ENCODE data around the gene ATL2.

Gene ATL2

DNA sequence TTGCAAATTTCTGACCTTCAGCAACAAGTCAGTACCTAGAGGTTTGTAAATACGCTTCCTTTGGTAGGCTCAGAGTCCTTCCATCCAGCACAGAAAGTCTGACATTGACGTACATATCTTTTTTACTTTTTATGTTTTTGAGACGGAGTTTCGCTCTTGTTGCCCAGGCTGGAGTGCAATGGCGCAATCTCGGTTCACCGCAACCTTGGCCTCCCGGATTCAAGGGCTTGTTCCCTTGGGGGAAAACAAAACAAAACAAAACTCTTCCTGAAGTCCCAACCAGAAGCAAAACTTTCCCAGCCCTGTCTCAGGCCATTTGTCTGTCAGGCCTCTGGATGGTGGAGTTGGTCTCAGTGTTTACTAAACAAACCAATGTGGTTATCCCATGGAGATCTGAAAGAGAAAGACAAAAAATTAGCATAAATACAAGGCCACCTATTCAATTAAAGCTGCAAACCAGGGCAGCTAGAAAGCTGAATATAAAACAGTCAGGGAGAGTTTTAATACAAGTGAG, 29.6 kb upstream of the ATL2 start:
- H3K4me3 ChIP-seq (ENCODE audit: low read depth, low read length), result no peak overlapping the region
- TF ChIP-seq, protein P1, sequence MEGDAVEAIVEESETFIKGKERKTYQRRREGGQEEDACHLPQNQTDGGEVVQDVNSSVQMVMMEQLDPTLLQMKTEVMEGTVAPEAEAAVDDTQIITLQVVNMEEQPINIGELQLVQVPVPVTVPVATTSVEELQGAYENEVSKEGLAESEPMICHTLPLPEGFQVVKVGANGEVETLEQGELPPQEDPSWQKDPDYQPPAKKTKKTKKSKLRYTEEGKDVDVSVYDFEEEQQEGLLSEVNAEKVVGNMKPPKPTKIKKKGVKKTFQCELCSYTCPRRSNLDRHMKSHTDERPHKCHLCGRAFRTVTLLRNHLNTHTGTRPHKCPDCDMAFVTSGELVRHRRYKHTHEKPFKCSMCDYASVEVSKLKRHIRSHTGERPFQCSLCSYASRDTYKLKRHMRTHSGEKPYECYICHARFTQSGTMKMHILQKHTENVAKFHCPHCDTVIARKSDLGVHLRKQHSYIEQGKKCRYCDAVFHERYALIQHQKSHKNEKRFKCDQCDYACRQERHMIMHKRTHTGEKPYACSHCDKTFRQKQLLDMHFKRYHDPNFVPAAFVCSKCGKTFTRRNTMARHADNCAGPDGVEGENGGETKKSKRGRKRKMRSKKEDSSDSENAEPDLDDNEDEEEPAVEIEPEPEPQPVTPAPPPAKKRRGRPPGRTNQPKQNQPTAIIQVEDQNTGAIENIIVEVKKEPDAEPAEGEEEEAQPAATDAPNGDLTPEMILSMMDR (IDR thresholded peaks at IDR 0.05; ENCODE audit: control insufficient read depth, extremely low read depth, insufficient read depth), result no peak
- DNase-seq (ENCODE audit: low read depth), result no peak

DNA sequence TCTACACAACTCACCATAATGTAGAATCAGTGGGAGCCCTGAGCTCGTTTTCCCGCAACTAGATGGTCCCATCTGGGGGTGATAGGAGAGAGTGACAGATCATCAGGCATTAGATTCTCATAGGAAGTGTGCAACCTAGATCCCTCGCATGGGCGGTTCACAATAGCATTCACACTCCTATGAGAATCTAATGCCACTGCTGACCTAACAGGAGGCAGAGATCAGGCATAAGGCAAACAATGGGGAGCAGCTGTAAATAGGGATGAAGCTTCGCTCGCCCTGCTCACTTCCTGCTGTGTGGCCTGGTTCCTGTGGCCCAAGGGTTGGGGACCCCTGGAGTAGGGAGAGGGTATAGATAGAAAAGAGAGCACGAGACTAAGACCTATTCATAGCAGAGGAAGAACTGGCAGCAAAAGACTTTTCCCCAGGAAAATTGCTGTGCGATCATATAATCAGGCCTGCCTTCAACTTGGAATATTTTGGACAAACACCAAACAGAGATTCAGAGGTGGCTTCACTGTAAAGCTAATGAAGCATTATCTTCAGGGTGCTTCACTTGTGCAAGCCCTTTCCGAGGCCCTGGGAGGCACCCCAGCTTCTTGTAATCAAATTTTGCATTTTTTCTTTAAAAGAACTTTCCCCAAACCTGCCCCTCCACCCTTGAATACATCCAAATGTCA, 29.0 kb upstream of the ATL2 start:
- TF ChIP-seq, protein P1 (IDR thresholded peaks at IDR 0.05; ENCODE audit: control insufficient read depth, extremely low read depth, insufficient read depth), result no peak
- no peak overlapping the region for H3K4me3 ChIP-seq (ENCODE audit: low read depth, low read length)
- no peak for DNase-seq (ENCODE audit: low read depth)

DNA sequence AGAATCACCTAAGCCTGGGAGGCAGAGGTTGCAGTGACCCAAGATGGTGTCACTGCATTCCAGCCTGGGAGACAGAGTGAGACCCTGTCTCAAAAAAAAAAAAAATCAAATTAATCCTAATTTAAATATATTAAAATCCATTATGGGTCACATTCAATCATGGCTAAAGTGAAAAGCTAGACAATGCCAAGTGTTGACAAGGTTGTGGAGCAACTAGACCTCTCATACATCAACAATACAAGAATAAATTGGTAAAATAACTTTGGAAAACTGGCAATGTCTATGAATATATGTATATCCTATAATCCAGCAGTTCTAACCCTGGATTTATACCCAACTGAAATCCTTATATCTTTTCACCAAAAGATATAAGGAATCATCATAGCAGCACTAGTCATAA, 23.4 kb upstream of the ATL2 start:
- DNase-seq (ENCODE audit: low read depth), result no peak
- TF ChIP-seq, protein P1 (IDR thresholded peaks at IDR 0.05; ENCODE audit: control insufficient read depth, extremely low read depth, insufficient read depth), result no peak
- no peak overlapping the region for H3K4me3 ChIP-seq (ENCODE audit: low read depth, low read length)

DNA sequence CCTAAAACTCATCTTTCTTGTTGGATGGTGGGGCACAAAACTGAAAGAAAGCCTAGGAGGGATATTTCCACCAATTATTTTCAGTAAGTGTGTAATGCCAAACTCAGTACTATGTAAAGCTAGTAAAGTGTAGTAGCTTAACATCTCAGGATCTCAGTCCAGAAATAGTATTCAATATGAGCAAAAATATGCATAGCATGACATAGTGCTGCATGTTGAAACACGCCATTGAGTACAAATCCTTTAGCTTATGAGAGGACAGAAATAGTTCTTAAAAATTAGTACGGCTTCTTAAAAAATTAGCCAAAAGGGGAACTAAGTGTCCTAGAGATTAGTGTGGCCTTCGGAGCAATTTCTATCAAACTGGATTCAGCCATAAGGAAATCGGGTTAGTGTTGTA, 21.7 kb upstream of the ATL2 start:
- TF ChIP-seq, protein P1 (IDR thresholded peaks at IDR 0.05; ENCODE audit: control insufficient read depth, extremely low read depth, insufficient read depth), result no peak
- H3K4me3 ChIP-seq (ENCODE audit: low read depth, low read length), result no peak overlapping the region
- DNase-seq (ENCODE audit: low read depth), result no peak

DNA sequence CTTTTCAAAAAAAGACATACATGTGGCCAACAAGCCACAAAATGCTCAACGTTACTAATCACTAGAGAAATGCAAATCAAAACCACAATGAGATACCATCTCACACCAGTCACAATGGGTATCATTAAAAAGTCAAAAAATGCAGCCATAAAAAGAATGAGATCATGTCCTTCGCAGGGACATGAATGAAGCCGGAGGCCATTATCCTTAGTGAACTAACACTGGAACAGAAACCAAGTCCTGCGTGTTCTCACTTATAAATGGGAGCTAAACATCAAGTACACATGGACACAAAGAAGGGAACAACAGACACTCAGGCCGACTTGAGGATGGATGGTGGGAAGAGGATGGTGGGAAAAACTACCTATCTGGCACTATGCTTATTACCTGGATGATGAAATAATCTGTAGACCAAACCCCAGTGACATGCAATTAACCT, 17.8 kb upstream of the ATL2 start:
- TF ChIP-seq, protein P1 (IDR thresholded peaks at IDR 0.05; ENCODE audit: control insufficient read depth, extremely low read depth, insufficient read depth), result no peak
- H3K4me3 ChIP-seq (ENCODE audit: low read depth, low read length), result no peak overlapping the region
- no peak for DNase-seq (ENCODE audit: low read depth)

DNA sequence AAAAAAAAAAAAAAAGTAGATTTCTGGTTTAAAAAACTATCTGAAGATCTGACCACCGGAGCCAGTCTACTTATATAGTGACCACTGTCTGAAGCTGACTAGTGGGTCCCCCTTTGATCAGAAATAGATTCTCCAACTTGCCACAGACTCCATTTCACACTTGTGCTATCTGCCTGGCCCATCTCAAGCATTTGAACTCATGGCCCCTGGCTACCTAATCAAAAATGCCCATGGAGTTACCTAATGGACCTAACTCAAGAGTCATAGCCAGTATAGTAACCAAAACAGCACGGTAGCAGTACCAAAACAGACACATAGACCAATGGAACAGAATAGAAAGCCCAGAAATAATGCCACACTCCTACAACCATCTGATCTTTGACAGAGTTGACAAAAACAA, 17.0 kb upstream of the ATL2 start:
- no peak overlapping the region for H3K4me3 ChIP-seq (ENCODE audit: low read depth, low read length)
- TF ChIP-seq, protein P1 (IDR thresholded peaks at IDR 0.05; ENCODE audit: control insufficient read depth, extremely low read depth, insufficient read depth), result no peak
- no peak for DNase-seq (ENCODE audit: low read depth)

DNA sequence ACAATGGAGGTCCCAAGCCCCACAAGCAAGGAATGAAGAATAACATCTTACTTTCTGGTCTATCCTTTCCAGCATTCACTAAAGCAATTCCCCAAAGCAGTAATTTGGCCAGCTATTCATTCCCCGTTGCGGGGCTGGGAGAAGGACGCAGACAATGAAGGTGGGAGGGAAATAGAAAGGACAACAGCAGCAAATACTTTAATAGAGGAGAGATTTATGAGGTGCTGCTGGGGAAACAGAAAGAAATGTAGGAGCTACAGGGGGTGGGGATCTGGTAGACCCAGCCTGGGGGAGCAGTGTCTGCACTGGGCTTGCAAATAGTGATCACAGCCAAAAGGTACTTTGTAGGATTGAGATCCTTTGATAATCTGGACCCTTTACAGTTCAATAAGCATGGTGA, 13.9 kb upstream of the ATL2 start:
- no peak for DNase-seq (ENCODE audit: low read depth)
- no peak overlapping the region for H3K4me3 ChIP-seq (ENCODE audit: low read depth, low read length)
- TF ChIP-seq, protein P1 (IDR thresholded peaks at IDR 0.05; ENCODE audit: control insufficient read depth, extremely low read depth, insufficient read depth), result no peak
